GM19193 (cell line): Measurements from ENCODE around the gene HIBADH.

Experiments
- POLR2A ChIP-seq: IDR thresholded peaks from 4 replicates; pipeline ENCODE4 v1.6.1; 2011; ENCODE audit not compliant: insufficient read depth, insufficient read length; ENCODE audit errors: extremely low read depth

The HIBADH gene

GRCh38 chr7:27631391-27631790 is 31.3 kb downstream of the HIBADH start:
- no peak for TF ChIP-seq POLR2A

GRCh38 chr7:27627146-27627545 is 35.5 kb downstream of the HIBADH start:
- TF ChIP-seq POLR2A, result no peak

- TF ChIP-seq POLR2A, result no peak
These were observed 43.2 kb downstream of the HIBADH start for GRCh38 chr7:27619492-27619891.

GRCh38 chr7:27617651-27618381 is 44.9 kb downstream of the HIBADH start:
- no peak for TF ChIP-seq POLR2A

- no peak for TF ChIP-seq POLR2A
These were observed 45.7 kb downstream of the HIBADH start for GRCh38 chr7:27616914-27617548.

- no peak for TF ChIP-seq POLR2A
These were observed 46.5 kb downstream of the HIBADH start for GRCh38 chr7:27616186-27616491.

- TF ChIP-seq POLR2A, result no peak
These were observed 47.1 kb downstream of the HIBADH start for GRCh38 chr7:27615420-27616185.

GRCh38 chr7:27614095-27614494 is 48.6 kb downstream of the HIBADH start:
- no peak for TF ChIP-seq POLR2A

- TF ChIP-seq POLR2A, result no peak
These were observed 51.6 kb downstream of the HIBADH start for GRCh38 chr7:27611059-27611458.

GRCh38 chr7:27608776-27609495 is 53.7 kb downstream of the HIBADH start:
- no peak for TF ChIP-seq POLR2A

GRCh38 chr7:27607210-27607606 is 55.5 kb downstream of the HIBADH start:
- TF ChIP-seq POLR2A, result no peak

- no peak for TF ChIP-seq POLR2A
These were observed 56.1 kb downstream of the HIBADH start for GRCh38 chr7:27606270-27607209.

GRCh38 chr7:27605689-27606269 is 56.9 kb downstream of the HIBADH start:
- no peak for TF ChIP-seq POLR2A

GRCh38 chr7:27605283-27605682 is 57.4 kb downstream of the HIBADH start:
- TF ChIP-seq POLR2A, result no peak
